SU-DHL-6 (cell line): ENCODE results near the gene EEF1A2.

Experiments
- CTCF ChIP-seq: fragments of 200-600 bp; sonication (generic); IDR thresholded peaks from one replicate; pipeline ENCODE4 v1.5.1; 2017; ENCODE audit warnings: antibody characterized with exemption, mild to moderate bottlenecking, low read length, moderate library complexity; ENCODE audit not compliant: insufficient read depth, poor library complexity, severe bottlenecking
- EZH2phosphoT487 ChIP-seq: fragments of 200-600 bp; sonication (generic), shearing (Covaris generic); conservative IDR thresholded peaks from 2 replicates; pipeline ENCODE4 v1.6.1; 2018; ENCODE audit warnings: mild to moderate bottlenecking, antibody characterized with exemption, low read length, moderate library complexity, mixed read lengths

DNA sequence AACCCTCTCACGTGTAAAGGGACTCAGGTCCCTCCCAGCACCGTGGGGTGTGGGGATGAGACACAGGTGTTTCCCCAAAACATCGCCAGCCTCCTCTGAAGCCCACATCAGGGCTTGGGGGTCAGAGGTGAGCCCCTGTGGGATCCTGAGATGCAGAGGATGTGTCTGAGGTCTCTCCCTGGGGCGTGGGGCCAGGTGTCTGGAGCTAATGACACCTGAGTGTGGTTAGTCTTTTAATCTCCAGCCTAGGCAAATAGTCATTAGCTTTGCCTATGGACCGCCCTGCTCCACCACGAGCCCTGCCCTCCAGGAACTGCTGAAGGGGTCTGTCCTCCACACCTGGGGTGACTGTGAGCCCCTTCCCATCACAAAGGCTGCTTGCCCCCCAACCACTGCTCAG is 46.9 kb upstream of the EEF1A2 start:
- TF ChIP-seq CTCF (no peak), EZH2phosphoT487 (no peak)
